Loucy (cell line): ENCODE data around the gene AKR7A2.

Source experiments
- H2AFZ ChIP-seq: fragments of 200-600 bp; sonication (generic); 2 replicates; pipeline ENCODE4 v1.6.0; 2016; ENCODE audit warnings: antibody characterized with exemption, mild to moderate bottlenecking, low read length, moderate library complexity
- H3F3A ChIP-seq: fragments of 200-600 bp; 2 replicates; pipeline ENCODE4 v1.6.0; 2016; ENCODE audit warnings: antibody characterized with exemption, low read depth, mild to moderate bottlenecking
- H3K27me3 ChIP-seq: fragments of 200-600 bp; sonication (generic); 2 replicates; pipeline ENCODE4 v1.6.1; 2014; ENCODE audit warnings: low read length, mild to moderate bottlenecking; ENCODE audit not compliant: insufficient read depth, poor library complexity, severe bottlenecking
- H3K36me3 ChIP-seq: fragments of 200-600 bp; sonication (generic); 2 replicates; pipeline ENCODE4 v1.6.1; 2016; ENCODE audit warnings: low read length; ENCODE audit not compliant: insufficient read depth
- H3K4me1 ChIP-seq: fragments of 200-600 bp; sonication (generic); 2 replicates; pipeline ENCODE4 v1.5.1; 2014; ENCODE audit warnings: low read length, mild to moderate bottlenecking; ENCODE audit not compliant: insufficient read depth, poor library complexity, severe bottlenecking
- H3K4me2 ChIP-seq: fragments of 200-600 bp; sonication (generic); 2 replicates; pipeline ENCODE4 v1.6.0; 2014; ENCODE audit warnings: antibody characterized with exemption, low read length, low read depth, mild to moderate bottlenecking; ENCODE audit not compliant: poor library complexity, severe bottlenecking
- H3K4me3 ChIP-seq: fragments of 200-600 bp; sonication (generic); 2 replicates; pipeline ENCODE4 v1.5.1; 2014; ENCODE audit warnings: low read length, mild to moderate bottlenecking, mixed read lengths; ENCODE audit not compliant: poor library complexity, severe bottlenecking
- H3K79me2 ChIP-seq: fragments of 200-600 bp; sonication (generic); 2 replicates; pipeline ENCODE4 v1.6.1; 2014; ENCODE audit warnings: low read length; ENCODE audit not compliant: insufficient read depth
- H3K9ac ChIP-seq: fragments of 200-600 bp; sonication (generic); 2 replicates; pipeline ENCODE4 v1.6.0; 2014; ENCODE audit warnings: mild to moderate bottlenecking, low read depth, low read length, moderate library complexity; ENCODE audit not compliant: poor library complexity, severe bottlenecking
- H3K9me2 ChIP-seq: fragments of 200-600 bp; sonication (generic); replicated peaks from 2 replicates; pipeline ENCODE4 v1.6.1; 2016; ENCODE audit warnings: low read depth, low read length, mixed read lengths
- H3K9me3 ChIP-seq: fragments of 200-600 bp; sonication (generic); 2 replicates; pipeline ENCODE4 v1.6.1; 2014; ENCODE audit warnings: mild to moderate bottlenecking, antibody characterized with exemption, low read length, low read depth; ENCODE audit not compliant: insufficient read depth
- H4K20me1 ChIP-seq: fragments of 200-600 bp; sonication (generic); 2 replicates; pipeline ENCODE4 v1.6.0; 2014; ENCODE audit warnings: antibody characterized with exemption, low read length, mild to moderate bottlenecking; ENCODE audit not compliant: insufficient read depth, poor library complexity, severe bottlenecking
- CTCF ChIP-seq: fragments of 200-600 bp; sonication (generic); conservative IDR thresholded peaks from 2 replicates; pipeline ENCODE4 v1.5.1; 2014; ENCODE audit warnings: mild to moderate bottlenecking, antibody characterized with exemption, low read length
- EZH2phosphoT487 ChIP-seq: fragments of 200-600 bp; IDR thresholded peaks from 2 replicates; pipeline ENCODE4 v1.6.1; 2018; ENCODE audit warnings: antibody characterized with exemption, mild to moderate bottlenecking, moderate library complexity, borderline replicate concordance

The AKR7A2 gene

GRCh38 chr1:19350566-19350965, 38.6 kb upstream of the AKR7A2 start:
- Histone ChIP-seq H3K9me3 (no peaks in the 10 kb centered on the region), H3K4me1 (no peaks in the 10 kb centered on the region), H3F3A (no peaks in the 10 kb centered on the region), H3K9me2 (no peaks in the 10 kb centered on the region), H2AFZ (no peak overlapping the region), H3K9ac (no peak overlapping the region), H3K79me2 (no peaks in the 10 kb centered on the region), H3K27me3 (no peaks in the 10 kb centered on the region), H3K4me3 (no peak overlapping the region), H3K4me2 (no peak overlapping the region), H4K20me1 (peaks cover 2% of the 10 kb centered on the region), H3K36me3 (peaks cover 66% of the 10 kb centered on the region; the same call in 1 of the 2 replicates)
- no peak for TF ChIP-seq CTCF
- TF ChIP-seq EZH2phosphoT487: no peak

GRCh38 chr1:19349999-19350398, 38.1 kb upstream of the AKR7A2 start:
- Histone ChIP-seq H3K4me2 (no peak overlapping the region), H3K4me1 (no peaks in the 10 kb centered on the region), H3K27me3 (no peaks in the 10 kb centered on the region), H3K36me3 (peaks cover 62% of the 10 kb centered on the region; the same call in 1 of the 2 replicates), H3K9me2 (no peaks in the 10 kb centered on the region), H3K4me3 (no peak overlapping the region), H3K9me3 (no peaks in the 10 kb centered on the region), H4K20me1 (peaks cover 2% of the 10 kb centered on the region), H2AFZ (no peak overlapping the region), H3K9ac (no peak overlapping the region), H3F3A (no peaks in the 10 kb centered on the region), H3K79me2 (no peaks in the 10 kb centered on the region)
- TF ChIP-seq CTCF: no peak
- no peak for TF ChIP-seq EZH2phosphoT487

- Histone ChIP-seq H3K4me2 (no peak overlapping the region), H3K4me3 (no peak overlapping the region), H3K9me3 (no peaks in the 10 kb centered on the region), H3K4me1 (no peaks in the 10 kb centered on the region), H4K20me1 (peaks cover 2% of the 10 kb centered on the region), H2AFZ (no peak overlapping the region), H3F3A (no peaks in the 10 kb centered on the region), H3K79me2 (no peaks in the 10 kb centered on the region), H3K9ac (no peak overlapping the region), H3K36me3 (peaks cover 62% of the 10 kb centered on the region; the same call in 1 of the 2 replicates), H3K27me3 (no peaks in the 10 kb centered on the region), H3K9me2 (no peaks in the 10 kb centered on the region)
- TF ChIP-seq EZH2phosphoT487 (no peak), CTCF (no peak)
Measured at GRCh38 chr1:19348441-19349198, 36.7 kb upstream of the AKR7A2 start.
